ENCODE measurements around the gene ETNK2.

DNA sequence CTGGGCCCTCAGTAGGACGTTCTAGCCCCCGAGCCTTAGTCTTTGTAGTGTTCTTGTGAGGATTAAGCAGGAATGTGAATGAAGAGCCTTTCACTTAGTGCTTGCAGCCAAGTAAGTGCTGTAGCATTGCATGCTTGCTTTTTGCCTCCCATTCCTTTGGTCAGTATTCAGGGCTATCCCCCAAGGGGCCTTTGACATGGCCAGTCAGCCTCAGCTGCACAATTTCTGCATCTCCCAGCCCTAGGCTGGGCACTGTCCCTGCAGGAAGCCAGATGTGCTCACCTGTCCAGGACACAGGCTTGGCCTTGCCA is 48.5 kb downstream of the ETNK2 start:
- TF ChIP-seq CTCF (IDR thresholded peaks at IDR 0.05) (no peak), MAX (IDR thresholded peaks at IDR 0.05) (no peak), TFCP2L1 (CRISPR knock-in tag; IDR thresholded peaks at IDR 0.05) (no peak), CHD2 (IDR thresholded peaks at IDR 0.05; ENCODE audit: low read length, partially characterized antibody) (no peak), ESRRA (IDR thresholded peaks at IDR 0.05; ENCODE audit: borderline replicate concordance, low read length) (no peak), SMC3 (IDR thresholded peaks at IDR 0.05) (no peak), NR3C1 (IDR thresholded peaks at IDR 0.05) (no peak), POLR2A (IDR thresholded peaks at IDR 0.05; ENCODE audit: low read length) (no peak), KDM1A (IDR thresholded peaks at IDR 0.05; ENCODE audit: low read depth) (no peak), EP300 (IDR thresholded peaks at IDR 0.05) (no peak), HDAC2 (IDR thresholded peaks at IDR 0.05) (no peak)

Measured in A549 (cell line).